ENCODE data around the gene KLHL6.
"Not testable (repeated sequence)": the region's sequence is repeated elsewhere in the genome, so short reads cannot be mapped to it uniquely, and the experiment has no call there.

Gene KLHL6

GRCh38 chr3:183447206-183448001 is 108.1 kb downstream of the KLHL6 start:
- DNase-seq (ENCODE audit: low read depth in 3 of 3) = peak; percentile 47 to 78 (median 47)

GRCh38 chr3:183446838-183447205 is 108.7 kb downstream of the KLHL6 start:
- no peak for DNase-seq (ENCODE audit: low read depth in 3 of 3)

- no peak for DNase-seq (ENCODE audit: low read depth in 3 of 3)
These were observed 110.8 kb downstream of the KLHL6 start for GRCh38 chr3:183444748-183445147.

GRCh38 chr3:183443395-183444385 is 111.8 kb downstream of the KLHL6 start:
- DNase-seq (ENCODE audit: low read depth in 3 of 3) = no peak

GRCh38 chr3:183442994-183443393 is 112.5 kb downstream of the KLHL6 start:
- DNase-seq (ENCODE audit: low read depth in 3 of 3) = no peak

GRCh38 chr3:183440521-183440920 is 115.0 kb downstream of the KLHL6 start:
- not testable (repeated sequence) for DNase-seq (ENCODE audit: low read depth in 3 of 3)

GRCh38 chr3:183439515-183439914 is 116.0 kb downstream of the KLHL6 start:
- no peak for DNase-seq (ENCODE audit: low read depth in 3 of 3)

GRCh38 chr3:183438735-183439134 is 116.8 kb downstream of the KLHL6 start:
- no peak for DNase-seq (ENCODE audit: low read depth in 3 of 3)

GRCh38 chr3:183437666-183438564 is 117.6 kb downstream of the KLHL6 start:
- no peak for DNase-seq (ENCODE audit: low read depth in 3 of 3)

All from stimulated activated CD4-positive, alpha-beta T cell treated with anti-CD3 and anti-CD28 coated beads, TNF-alpha, amount 100 ng/mL, for 24 hours (primary cell).